Endothelial cell of umbilical vein (primary cell): ENCODE measurements around the gene TEX12. TPM values are rescaled to one million over a fixed set of nuclear protein-coding genes. Genes with fewer than 3 reads are reported as not detected.
"Not testable (repeated sequence)": the region's sequence is repeated elsewhere in the genome, so short reads cannot be mapped to it uniquely, and the experiment has no call there.

Experiments used
- BruUV-seq: library from RNA; stranded (reverse); fragments of 400-500 nt; replicated peaks from 2 replicates; lab custom pipeline; 2021; lab: Mats Ljungman, UMichigan
- CTCF ChIA-PET: fragments of 300-600, 350-600 bp; sonication (Branson Sonifier 250); formaldehyde crosslinking; loops from one replicate; lab custom pipeline; 2021; ENCODE audit warnings: antibody characterized with exemption, inconsistent platforms; lab: Charles Lee
- POLR2A ChIA-PET: fragments of 300-600, 350-600 bp; sonication (Branson Sonifier 250); formaldehyde crosslinking; loops from one replicate; lab custom pipeline; 2021; ENCODE audit warnings: antibody characterized with exemption, inconsistent platforms; lab: Charles Lee
- DNase-seq: peaks from one replicate; pipeline ENCODE4 v3.0.0-alpha.2; 2011; ENCODE audit warnings: low read depth, low spot score
- FAIRE-seq: peaks from 2 replicates; lab custom pipeline; 2011; peaks lifted over from hg19 to GRCh38; lab: Jason Lieb, UNC
- H2AFZ ChIP-seq: 2 replicates; pipeline ENCODE4 v1.6.0; 2012; ENCODE audit warnings: low read depth, low read length, control low read depth, inconsistent platforms
- H3K27ac ChIP-seq: 2 replicates; pipeline ENCODE4 v1.5.1; 2011; ENCODE audit warnings: low read depth, mild to moderate bottlenecking, control low read depth, low read length, moderate library complexity; ENCODE audit not compliant: insufficient read depth
- H3K27me3 ChIP-seq, 2 experiments: 2 replicates each; pipeline versions ENCODE4 v1.6.0 to v1.6.1; 2011; ENCODE audit warnings: low read length in 2 of 2, mixed read lengths in 1 of 2; ENCODE audit not compliant: control insufficient read depth in 2 of 2, insufficient read depth in 2 of 2
- H3K36me3 ChIP-seq, 2 experiments: 2 replicates in 1 of 2; 3 replicates in 1 of 2; pipeline ENCODE4 v1.5.1; 2011; ENCODE audit warnings: low read length in 2 of 2, mild to moderate bottlenecking in 1 of 2, moderate library complexity in 1 of 2; ENCODE audit not compliant: control insufficient read depth in 2 of 2, insufficient read depth in 2 of 2; ENCODE audit errors: extremely low read depth in 1 of 2
- H3K4me1 ChIP-seq: 3 replicates; pipeline ENCODE4 v1.5.1; 2011; ENCODE audit warnings: mild to moderate bottlenecking, low read length; ENCODE audit not compliant: control insufficient read depth, insufficient read depth; ENCODE audit errors: extremely low read depth
- H3K4me2 ChIP-seq: 2 replicates; pipeline ENCODE4 v1.6.1; 2011; ENCODE audit warnings: low read length, control low read depth, mixed read lengths; ENCODE audit not compliant: insufficient read depth
- H3K4me3 ChIP-seq, 3 experiments: fragments of 200-600 bp in 1 of 3; sonication (generic), shearing (Covaris generic) in 1 of 3; replicated peaks in 1 of 3; 2 replicates each; pipeline ENCODE4 v1.5.1; 2011 to 2016; ENCODE audit warnings: control low read depth in 3 of 3, low read length in 3 of 3, mild to moderate bottlenecking in 2 of 3, inconsistent platforms in 1 of 3, low read depth in 1 of 3, moderate library complexity in 1 of 3; ENCODE audit not compliant: insufficient read depth in 1 of 3
- H3K79me2 ChIP-seq: 2 replicates; pipeline ENCODE4 v1.6.0; 2012; ENCODE audit warnings: low read length, inconsistent platforms; ENCODE audit not compliant: control insufficient read depth, insufficient read depth
- H3K9ac ChIP-seq: replicated peaks from 2 replicates; pipeline ENCODE3; 2011; ENCODE audit warnings: low read length, control low read depth; ENCODE audit not compliant: insufficient read depth; ENCODE audit errors: extremely low read depth
- H3K9me1 ChIP-seq: replicated peaks from 3 replicates; pipeline ENCODE4 v1.6.0; 2011; ENCODE audit warnings: mild to moderate bottlenecking, low read length; ENCODE audit not compliant: control insufficient read depth, insufficient read depth; ENCODE audit errors: extremely low read depth
- H3K9me3 ChIP-seq: replicated peaks from 2 replicates; pipeline ENCODE4 v1.5.1; 2012; ENCODE audit warnings: low read length, inconsistent platforms; ENCODE audit not compliant: control insufficient read depth, insufficient read depth
- H4K20me1 ChIP-seq: replicated peaks from 2 replicates; pipeline ENCODE3; 2011; ENCODE audit warnings: mild to moderate bottlenecking, low read length; ENCODE audit not compliant: control insufficient read depth, insufficient read depth; ENCODE audit errors: extremely low read depth
- EZH2 ChIP-seq: IDR thresholded peaks from 2 replicates; pipeline ENCODE4 v1.6.1; 2012; ENCODE audit warnings: borderline replicate concordance, low read depth, mild to moderate bottlenecking, moderate library complexity, low read length, inconsistent platforms; ENCODE audit not compliant: severe bottlenecking
- FOS ChIP-seq: IDR thresholded peaks from 2 replicates; pipeline ENCODE4 v1.6.1; 2011; ENCODE audit warnings: mild to moderate bottlenecking, low read length, moderate library complexity, borderline replicate concordance; ENCODE audit not compliant: insufficient read depth
- GATA2 ChIP-seq: IDR thresholded peaks from 2 replicates; pipeline ENCODE4 v1.7.0; 2011; ENCODE audit warnings: low read depth, mild to moderate bottlenecking, moderate library complexity, mixed read lengths, low read length; ENCODE audit not compliant: insufficient read length, insufficient read depth
- JUN ChIP-seq: IDR thresholded peaks from 2 replicates; pipeline ENCODE4 v1.6.1; 2011; ENCODE audit warnings: borderline replicate concordance, low read depth; ENCODE audit not compliant: insufficient read length, insufficient read depth
- MAX ChIP-seq: IDR thresholded peaks from 2 replicates; pipeline ENCODE4 v1.6.1; 2011; ENCODE audit not compliant: insufficient read depth, insufficient read length
- MYC ChIP-seq: IDR thresholded peaks from one replicate; pipeline ENCODE4 v1.6.1; 2011; ENCODE audit warnings: mild to moderate bottlenecking, low read depth, low read length
- POLR2A ChIP-seq: IDR thresholded peaks from 2 replicates; pipeline ENCODE4 v1.6.1; 2012; ENCODE audit warnings: low read depth, mild to moderate bottlenecking, control low read depth, low read length
- POLR2AphosphoS5 ChIP-seq: IDR thresholded peaks from 2 replicates; pipeline ENCODE4 v1.6.1; 2012; ENCODE audit warnings: low read depth, mild to moderate bottlenecking, control low read depth, low read length, moderate library complexity; ENCODE audit not compliant: insufficient read depth
- dilution Hi-C: fragments of 300-500 bp; cut with MboI; formaldehyde crosslinking; loops from one replicate; pipeline ENCODE4 v1.15.0; 2019; ENCODE audit warnings: low sequenced_read_pairs; ENCODE audit not compliant: extremely low pct_ligation_motif_present
- intact Hi-C: fragments of 100-400 bp; cut with micrococcal nuclease; formaldehyde crosslinking; loops from one replicate; pipeline ENCODE4 v1.10.0; 2022
- polyA plus RNA-seq, 4 experiments: library from polyadenylated mRNA; depleted of rRNA in 3 of 4; stranded (reverse) in 3 of 4; unstranded in 1 of 4; fragments of >200 nt; gene quantifications; 2 replicates each; pipeline versions ENCODE4 v1.2.1 to v1.2.3, GENCODE V29; 2011 to 2012; ENCODE audit warnings: missing spikeins in 1 of 4
- total RNA-seq: library from RNA; stranded (reverse); gene quantifications from 2 replicates; pipeline ENCODE4 v1.2.3, GENCODE V29; 2021
- TF ChIP-seq, protein P1 (sequence below), 2 donors: IDR thresholded peaks; 1 replicate in 1 of 2; 2 replicates in 1 of 2; pipeline ENCODE4 v1.5.1; 2011; ENCODE audit warnings: low read length in 2 of 2, mild to moderate bottlenecking in 2 of 2, moderate library complexity in 2 of 2, control low read depth in 1 of 2, inconsistent platforms in 1 of 2, low read depth in 1 of 2; ENCODE audit not compliant: insufficient read depth in 1 of 2; ENCODE audit errors: extremely low read depth in 1 of 2

The TEX12 gene
- total and polyA plus RNA-seq, 2 donors (not counting 3 experiments of a cell fraction or from before 2014, with no cell fraction given), result 0.46 TPM; not detected in 1

DNA sequence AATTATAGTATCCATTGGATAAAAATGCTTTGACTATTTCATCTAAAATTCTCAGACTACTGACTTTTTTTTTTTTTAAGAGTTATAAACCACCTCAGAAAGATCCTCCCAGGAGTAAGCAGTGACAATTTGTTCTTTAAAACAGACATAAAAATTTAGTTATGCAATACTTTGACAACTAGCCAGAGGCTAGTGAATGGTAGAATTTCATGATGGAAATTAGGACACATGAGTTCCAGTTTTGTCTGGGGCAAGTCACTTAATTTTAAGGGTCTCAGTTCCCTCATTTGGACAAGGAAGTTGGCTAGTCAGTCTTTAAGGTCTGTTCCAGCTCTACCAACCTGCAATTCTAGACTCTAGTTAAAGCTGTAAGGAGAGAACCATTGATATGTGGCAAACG, 6.2 kb upstream of the TEX12 start:
- Histone ChIP-seq H3K9ac (no peak overlapping the region), H3K79me2 (no peaks in the 10 kb centered on the region), H3K27me3 (no peaks in the 10 kb centered on the region), H3K4me3 (no peak overlapping the region), H2AFZ (no peak overlapping the region), H3K36me3 (no peaks in the 10 kb centered on the region), H3K4me2 (no peak overlapping the region), H3K9me3 (no peaks in the 10 kb centered on the region), H3K9me1 (no peaks in the 10 kb centered on the region), H3K27ac (no peak overlapping the region), H4K20me1 (no peaks in the 10 kb centered on the region), H3K4me1 (peaks cover 21% of the 10 kb centered on the region)
- intact Hi-C loops (no loop called here), dilution Hi-C loops (no loop called here)
- DNase-seq (no peak), FAIRE-seq (no peak)
- CTCF ChIA-PET, result interaction anchor here (1.7 kb wide), 1 partner anchor 13 kb away, joined by 4 read pairs; no protein-coding TSS in a partner anchor
- no TSS peak for BruUV-seq
- TF ChIP-seq JUN (no peak), MYC (no peak), FOS (no peak), GATA2 (no peak), POLR2AphosphoS5 (no peak), POLR2A (no peak), EZH2 (no peak), MAX (no peak)
- TF ChIP-seq, protein P1, sequence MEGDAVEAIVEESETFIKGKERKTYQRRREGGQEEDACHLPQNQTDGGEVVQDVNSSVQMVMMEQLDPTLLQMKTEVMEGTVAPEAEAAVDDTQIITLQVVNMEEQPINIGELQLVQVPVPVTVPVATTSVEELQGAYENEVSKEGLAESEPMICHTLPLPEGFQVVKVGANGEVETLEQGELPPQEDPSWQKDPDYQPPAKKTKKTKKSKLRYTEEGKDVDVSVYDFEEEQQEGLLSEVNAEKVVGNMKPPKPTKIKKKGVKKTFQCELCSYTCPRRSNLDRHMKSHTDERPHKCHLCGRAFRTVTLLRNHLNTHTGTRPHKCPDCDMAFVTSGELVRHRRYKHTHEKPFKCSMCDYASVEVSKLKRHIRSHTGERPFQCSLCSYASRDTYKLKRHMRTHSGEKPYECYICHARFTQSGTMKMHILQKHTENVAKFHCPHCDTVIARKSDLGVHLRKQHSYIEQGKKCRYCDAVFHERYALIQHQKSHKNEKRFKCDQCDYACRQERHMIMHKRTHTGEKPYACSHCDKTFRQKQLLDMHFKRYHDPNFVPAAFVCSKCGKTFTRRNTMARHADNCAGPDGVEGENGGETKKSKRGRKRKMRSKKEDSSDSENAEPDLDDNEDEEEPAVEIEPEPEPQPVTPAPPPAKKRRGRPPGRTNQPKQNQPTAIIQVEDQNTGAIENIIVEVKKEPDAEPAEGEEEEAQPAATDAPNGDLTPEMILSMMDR (IDR thresholded peaks at IDR 0.05; ENCODE audit: extremely low read depth in 1 of 2, insufficient read depth in 1 of 2, low read depth in 1 of 2, low read length in 2 of 2), result no peak
- POLR2A ChIA-PET, result no interaction called here

DNA sequence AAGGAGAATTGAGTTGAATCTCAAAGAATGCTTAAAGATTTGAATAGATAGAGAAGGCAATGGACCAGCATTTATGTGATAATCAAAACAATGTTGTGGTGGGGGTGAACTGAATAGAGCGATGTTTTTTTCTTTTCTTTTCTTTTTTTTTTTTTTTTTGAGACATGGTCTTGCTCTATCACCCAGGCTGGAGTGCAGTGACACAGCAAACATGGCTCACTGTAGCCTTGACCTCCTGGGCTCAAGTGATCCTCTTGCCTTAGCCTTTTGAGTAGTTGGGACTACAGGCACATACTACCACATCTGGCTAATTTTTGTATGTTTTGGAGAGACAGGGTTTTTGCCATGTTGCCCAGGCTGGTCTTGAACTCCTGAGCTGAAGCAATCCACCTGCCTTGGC, 5.0 kb upstream of the TEX12 start:
- H3K9me1 ChIP-seq, DNase-seq, H3K79me2 ChIP-seq, H3K4me3 ChIP-seq, intact Hi-C loops, H2AFZ ChIP-seq, dilution Hi-C loops, H3K4me2 ChIP-seq, BruUV-seq, H3K27ac ChIP-seq, POLR2A ChIA-PET, H3K9me3 ChIP-seq, FAIRE-seq, H4K20me1 ChIP-seq, H3K9ac ChIP-seq, H3K27me3 ChIP-seq, H3K36me3 ChIP-seq: not testable (repeated sequence)
- CTCF ChIA-PET, result interaction anchor here (1.0 to 3.4 kb wide), 3 partner anchors 14 to 49 kb away, joined by 3 to 13 read pairs (median 7); partner anchors contain the start of gene BCO2
- H3K4me1 ChIP-seq, result peaks cover 16% of the 10 kb centered on the region
